ENCODE data around the gene CEP192. TPM values are rescaled to one million over a fixed set of nuclear protein-coding genes. Genes with fewer than 3 reads are reported as not detected.

Gene CEP192
- total and polyA plus RNA-seq, 4 donors = 2.5 to 32.4 (median 10.9) TPM

DNA sequence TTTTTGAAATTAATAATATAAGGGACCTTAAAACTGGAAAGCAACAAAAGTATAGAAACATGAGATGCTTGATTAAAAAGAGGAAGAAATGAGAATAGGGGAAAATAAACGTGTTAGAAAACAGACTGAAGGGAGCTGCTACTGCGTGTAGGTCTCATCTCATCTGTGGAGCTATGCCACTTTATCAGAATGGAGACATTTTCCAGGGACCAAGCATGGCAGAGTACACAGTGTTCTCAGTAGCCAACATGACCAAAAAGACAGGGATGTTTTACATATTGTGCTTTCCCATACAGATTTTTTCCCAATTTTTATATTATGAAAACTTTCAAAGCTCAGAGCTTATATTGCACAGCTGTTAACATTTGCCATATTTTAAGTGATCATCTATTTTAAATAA, 23.1 kb downstream of the CEP192 start (continued):
- TF ChIP-seq, protein P1, sequence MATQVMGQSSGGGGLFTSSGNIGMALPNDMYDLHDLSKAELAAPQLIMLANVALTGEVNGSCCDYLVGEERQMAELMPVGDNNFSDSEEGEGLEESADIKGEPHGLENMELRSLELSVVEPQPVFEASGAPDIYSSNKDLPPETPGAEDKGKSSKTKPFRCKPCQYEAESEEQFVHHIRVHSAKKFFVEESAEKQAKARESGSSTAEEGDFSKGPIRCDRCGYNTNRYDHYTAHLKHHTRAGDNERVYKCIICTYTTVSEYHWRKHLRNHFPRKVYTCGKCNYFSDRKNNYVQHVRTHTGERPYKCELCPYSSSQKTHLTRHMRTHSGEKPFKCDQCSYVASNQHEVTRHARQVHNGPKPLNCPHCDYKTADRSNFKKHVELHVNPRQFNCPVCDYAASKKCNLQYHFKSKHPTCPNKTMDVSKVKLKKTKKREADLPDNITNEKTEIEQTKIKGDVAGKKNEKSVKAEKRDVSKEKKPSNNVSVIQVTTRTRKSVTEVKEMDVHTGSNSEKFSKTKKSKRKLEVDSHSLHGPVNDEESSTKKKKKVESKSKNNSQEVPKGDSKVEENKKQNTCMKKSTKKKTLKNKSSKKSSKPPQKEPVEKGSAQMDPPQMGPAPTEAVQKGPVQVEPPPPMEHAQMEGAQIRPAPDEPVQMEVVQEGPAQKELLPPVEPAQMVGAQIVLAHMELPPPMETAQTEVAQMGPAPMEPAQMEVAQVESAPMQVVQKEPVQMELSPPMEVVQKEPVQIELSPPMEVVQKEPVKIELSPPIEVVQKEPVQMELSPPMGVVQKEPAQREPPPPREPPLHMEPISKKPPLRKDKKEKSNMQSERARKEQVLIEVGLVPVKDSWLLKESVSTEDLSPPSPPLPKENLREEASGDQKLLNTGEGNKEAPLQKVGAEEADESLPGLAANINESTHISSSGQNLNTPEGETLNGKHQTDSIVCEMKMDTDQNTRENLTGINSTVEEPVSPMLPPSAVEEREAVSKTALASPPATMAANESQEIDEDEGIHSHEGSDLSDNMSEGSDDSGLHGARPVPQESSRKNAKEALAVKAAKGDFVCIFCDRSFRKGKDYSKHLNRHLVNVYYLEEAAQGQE (IDR thresholded peaks at IDR 0.05) = no peak

DNA sequence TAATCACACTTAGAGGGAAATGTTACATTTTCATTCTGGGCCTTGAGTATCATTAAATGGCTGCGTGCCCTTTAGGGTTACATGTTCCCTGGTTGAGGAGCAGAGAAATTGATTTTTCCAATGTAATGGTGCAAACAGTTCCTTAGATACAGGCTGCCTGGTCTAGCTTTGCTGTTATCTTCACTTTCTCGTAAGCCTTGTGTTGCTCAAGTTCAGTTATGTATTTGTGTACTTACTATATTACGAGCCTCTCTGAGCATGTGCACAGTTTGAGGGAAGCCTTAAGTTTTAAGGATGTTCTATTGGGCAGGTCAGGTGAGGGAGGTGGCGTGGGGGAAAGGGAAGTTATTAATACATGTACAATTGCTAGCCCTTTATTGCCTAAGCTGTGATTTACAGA, 23.7 kb downstream of the CEP192 start:
- H3K4me3 ChIP-seq (ENCODE audit: low read depth in 1 of 3, low read length in 3 of 3) = no peak overlapping the region
- H3K27ac ChIP-seq (ENCODE audit: low read depth in 1 of 2, low read length in 2 of 2) = no peak overlapping the region
- no peaks in the 10 kb centered on the region for H3K27me3 ChIP-seq (ENCODE audit: control insufficient read depth in 4 of 4, insufficient read depth in 4 of 4, low read length in 3 of 4)
- no peak overlapping the region for H3K9ac ChIP-seq (ENCODE audit: low read depth in 1 of 2, low read length in 2 of 2)
- H3K9me3 ChIP-seq (ENCODE audit: control insufficient read depth in 4 of 4, low read length in 3 of 4) = no peaks in the 10 kb centered on the region
- H3K4me1 ChIP-seq (ENCODE audit: control insufficient read depth in 4 of 4, insufficient read depth in 4 of 4, low read length in 3 of 4) = no peaks in the 10 kb centered on the region
- no peak for DNase-seq (ENCODE audit: low spot score)
- 89% methylated on average over 4 of the region's 4 CpGs for WGBS
- H3K36me3 ChIP-seq (ENCODE audit: control insufficient read depth in 4 of 4, insufficient read depth in 3 of 4, low read depth in 1 of 4, low read length in 3 of 4) = peaks cover under 1 to 60% (median 36%) of the 10 kb centered on the region in 4 donors
- TF ChIP-seq RXRA (IDR thresholded peaks at IDR 0.05) (no peak), GABPA (IDR thresholded peaks at IDR 0.05 in 1 of 2, conservative IDR thresholded peaks at IDR 0.05 in 1 of 2) (no peak)

DNA sequence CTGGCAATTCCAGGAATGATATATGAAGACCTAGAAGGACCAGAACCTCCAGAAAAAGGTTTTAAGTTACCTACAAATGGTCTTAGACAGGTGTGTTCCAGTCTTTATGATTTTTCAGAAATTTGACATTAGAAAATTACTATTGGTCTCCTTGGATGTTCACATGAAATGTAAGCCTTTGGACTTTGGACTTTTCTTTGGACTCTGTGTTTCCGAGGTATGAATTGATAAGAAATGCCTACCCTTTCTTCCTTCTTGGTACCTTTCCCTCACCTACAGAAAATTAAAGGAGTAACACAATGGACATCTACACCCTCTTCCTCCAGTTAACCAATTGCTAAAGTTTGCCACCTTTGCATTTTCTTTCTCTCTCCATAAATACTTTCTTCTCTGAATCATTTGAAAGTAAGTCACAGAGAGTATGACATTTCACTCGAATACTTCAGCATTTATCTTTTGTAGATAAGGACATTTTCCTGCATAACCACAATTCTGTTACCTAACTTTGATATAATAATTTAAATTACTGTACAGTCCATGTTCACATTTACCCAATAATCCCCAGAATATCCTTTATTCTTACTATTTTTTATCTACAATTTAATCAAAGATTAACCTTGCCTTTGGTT, 26.2 kb downstream of the CEP192 start:
- Histone ChIP-seq H3K9ac (ENCODE audit: low read depth in 1 of 2, low read length in 2 of 2) (no peak overlapping the region), H3K27ac (ENCODE audit: low read depth in 1 of 2, low read length in 2 of 2) (no peak overlapping the region), H3K27me3 (ENCODE audit: control insufficient read depth in 4 of 4, insufficient read depth in 4 of 4, low read length in 3 of 4) (no peaks in the 10 kb centered on the region), H3K9me3 (ENCODE audit: control insufficient read depth in 4 of 4, low read length in 3 of 4) (no peaks in the 10 kb centered on the region), H3K36me3 (ENCODE audit: control insufficient read depth in 4 of 4, insufficient read depth in 3 of 4, low read depth in 1 of 4, low read length in 3 of 4) (peaks cover 1 to 60% (median 34%) of the 10 kb centered on the region in 4 donors), H3K4me1 (ENCODE audit: control insufficient read depth in 4 of 4, insufficient read depth in 4 of 4, low read length in 3 of 4) (no peaks in the 10 kb centered on the region), H3K4me3 (ENCODE audit: low read depth in 1 of 3, low read length in 3 of 3) (no peak overlapping the region)
- no peak for DNase-seq (ENCODE audit: low spot score)
- WGBS = 64% methylated on average over 2 of the region's 2 CpGs
- TF ChIP-seq HNF4A (conservative IDR thresholded peaks at IDR 0.05) (peak in 1 of 2 donors; percentile 59), NR2F2 (IDR thresholded peaks at IDR 0.05) (no peak)

DNA sequence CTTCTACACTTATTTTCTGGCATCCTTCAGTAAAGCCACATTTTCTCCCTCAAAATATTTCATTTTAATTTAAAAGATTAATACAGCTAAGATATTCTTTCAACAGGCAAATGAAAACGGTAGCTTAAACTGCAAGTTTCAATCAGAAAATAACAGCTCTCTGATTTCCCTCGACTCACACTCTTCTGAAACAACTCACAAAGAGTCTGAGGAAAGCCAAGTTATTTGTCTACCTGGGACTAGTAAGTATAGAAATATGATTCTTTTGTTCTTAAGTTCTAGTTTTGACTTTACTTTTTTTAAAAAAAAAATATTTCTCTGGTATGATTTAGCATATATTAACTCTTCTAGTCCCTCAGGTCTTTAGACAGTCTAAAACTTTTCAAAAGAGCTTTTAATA, 27.2 kb downstream of the CEP192 start:
- Histone ChIP-seq H3K4me3 (ENCODE audit: low read depth in 1 of 3, low read length in 3 of 3) (no peak overlapping the region), H3K36me3 (ENCODE audit: control insufficient read depth in 4 of 4, insufficient read depth in 3 of 4, low read depth in 1 of 4, low read length in 3 of 4) (peaks cover 1 to 59% (median 30%) of the 10 kb centered on the region in 4 donors), H3K9me3 (ENCODE audit: control insufficient read depth in 4 of 4, low read length in 3 of 4) (no peaks in the 10 kb centered on the region), H3K27me3 (ENCODE audit: control insufficient read depth in 4 of 4, insufficient read depth in 4 of 4, low read length in 3 of 4) (no peaks in the 10 kb centered on the region), H3K27ac (ENCODE audit: low read depth in 1 of 2, low read length in 2 of 2) (no peak overlapping the region), H3K4me1 (ENCODE audit: control insufficient read depth in 4 of 4, insufficient read depth in 4 of 4, low read length in 3 of 4) (no peaks in the 10 kb centered on the region), H3K9ac (ENCODE audit: low read depth in 1 of 2, low read length in 2 of 2) (no peak overlapping the region)
- DNase-seq (ENCODE audit: low spot score) = no peak
- 89% methylated on average over 2 of the region's 2 CpGs for WGBS
- TF ChIP-seq TAF1 (conservative IDR thresholded peaks at IDR 0.05) = no peak
- TF ChIP-seq, protein P2, sequence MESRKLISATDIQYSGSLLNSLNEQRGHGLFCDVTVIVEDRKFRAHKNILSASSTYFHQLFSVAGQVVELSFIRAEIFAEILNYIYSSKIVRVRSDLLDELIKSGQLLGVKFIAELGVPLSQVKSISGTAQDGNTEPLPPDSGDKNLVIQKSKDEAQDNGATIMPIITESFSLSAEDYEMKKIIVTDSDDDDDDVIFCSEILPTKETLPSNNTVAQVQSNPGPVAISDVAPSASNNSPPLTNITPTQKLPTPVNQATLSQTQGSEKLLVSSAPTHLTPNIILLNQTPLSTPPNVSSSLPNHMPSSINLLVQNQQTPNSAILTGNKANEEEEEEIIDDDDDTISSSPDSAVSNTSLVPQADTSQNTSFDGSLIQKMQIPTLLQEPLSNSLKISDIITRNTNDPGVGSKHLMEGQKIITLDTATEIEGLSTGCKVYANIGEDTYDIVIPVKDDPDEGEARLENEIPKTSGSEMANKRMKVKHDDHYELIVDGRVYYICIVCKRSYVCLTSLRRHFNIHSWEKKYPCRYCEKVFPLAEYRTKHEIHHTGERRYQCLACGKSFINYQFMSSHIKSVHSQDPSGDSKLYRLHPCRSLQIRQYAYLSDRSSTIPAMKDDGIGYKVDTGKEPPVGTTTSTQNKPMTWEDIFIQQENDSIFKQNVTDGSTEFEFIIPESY (IDR thresholded peaks at IDR 0.05) = no peak
- no peak for TF ChIP-seq FOXA1 (IDR thresholded peaks at IDR 0.05)
- TF ChIP-seq, protein P3, sequence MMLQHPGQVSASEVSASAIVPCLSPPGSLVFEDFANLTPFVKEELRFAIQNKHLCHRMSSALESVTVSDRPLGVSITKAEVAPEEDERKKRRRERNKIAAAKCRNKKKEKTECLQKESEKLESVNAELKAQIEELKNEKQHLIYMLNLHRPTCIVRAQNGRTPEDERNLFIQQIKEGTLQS (IDR thresholded peaks at IDR 0.05) = no peak
- no peak for TF ChIP-seq RAD21 (IDR thresholded peaks at IDR 0.05)
- TF ChIP-seq GABPA (IDR thresholded peaks at IDR 0.05 in 1 of 2, conservative IDR thresholded peaks at IDR 0.05 in 1 of 2) = no peak
- no peak for TF ChIP-seq RXRA (IDR thresholded peaks at IDR 0.05)
- no peak for TF ChIP-seq NR2F2 (IDR thresholded peaks at IDR 0.05)
- TF ChIP-seq SP1 (IDR thresholded peaks at IDR 0.05) = no peak
- TF ChIP-seq FOXA2 (IDR thresholded peaks at IDR 0.05) = no peak

Data from liver (tissue), 9 donors.